ENCODE data around the gene CTXND1. TPM values are rescaled to one million over a fixed set of nuclear protein-coding genes. Genes with fewer than 3 reads are reported as not detected.

Gene CTXND1
- total RNA-seq, 2 donors from 2014 or later: 0.04 TPM; not detected in 1

- H3K9me3 Mint-ChIP-seq: no peaks in the 10 kb centered on the region
- no peaks in the 10 kb centered on the region for H3K27me3 ChIP-seq (ENCODE audit: control insufficient read depth, insufficient read depth, low read length, poor library complexity, severe bottlenecking)
- H3K4me3 ChIP-seq (ENCODE audit: low read length): no peak overlapping the region
- H3K4me1 Mint-ChIP-seq: no peaks in the 10 kb centered on the region
- no peak for TF ChIP-seq CTCF (conservative IDR thresholded peaks at IDR 0.05)
- H3K27ac ChIP-seq (ENCODE audit: low read depth, low read length): peak overlapping the region; percentile 34
- H3K9ac ChIP-seq (ENCODE audit: extremely low read depth, low read length, poor library complexity, severe bottlenecking): no peak overlapping the region
- 81 to 87% methylated on average over 2 of the region's 2 CpGs for WGBS, 2 experiments (ENCODE audit: insufficient coverage in 1 of 2, insufficient read length in 1 of 2)
- H3K27me3 Mint-ChIP-seq (ENCODE audit: insufficient read depth): no peaks in the 10 kb centered on the region
- no peaks in the 10 kb centered on the region for H3K4me1 ChIP-seq (ENCODE audit: control insufficient read depth, insufficient read depth, low read length)
- no peaks in the 10 kb centered on the region for H3K36me3 Mint-ChIP-seq (ENCODE audit: low read depth)
- no peak overlapping the region for H3K27ac Mint-ChIP-seq
- H3K36me3 ChIP-seq (ENCODE audit: control insufficient read depth, insufficient read depth, low read length): no peaks in the 10 kb centered on the region
- no peak overlapping the region for H3K4me3 Mint-ChIP-seq
- H3K9me3 ChIP-seq (ENCODE audit: control insufficient read depth, low read length): no peaks in the 10 kb centered on the region
- DNase-seq: no peak
Observed at GRCh38 chr15:80231371-80231770, 20.6 kb downstream of the CTXND1 start.

GRCh38 chr15:80228959-80229610 is 22.9 kb downstream of the CTXND1 start:
- no peaks in the 10 kb centered on the region for H3K4me1 ChIP-seq (ENCODE audit: control insufficient read depth, insufficient read depth, low read length)
- Mint-ChIP-seq H3K36me3 (ENCODE audit: low read depth) (no peaks in the 10 kb centered on the region), H3K4me3 (no peak overlapping the region), H3K27ac (no peak overlapping the region), H3K9me3 (no peaks in the 10 kb centered on the region), H3K4me1 (no peaks in the 10 kb centered on the region), H3K27me3 (ENCODE audit: insufficient read depth) (no peaks in the 10 kb centered on the region)
- H3K4me3 ChIP-seq (ENCODE audit: low read length): no peak overlapping the region
- H3K27me3 ChIP-seq (ENCODE audit: control insufficient read depth, insufficient read depth, low read length, poor library complexity, severe bottlenecking): no peaks in the 10 kb centered on the region
- WGBS, 2 experiments (ENCODE audit: insufficient coverage in 1 of 2, insufficient read length in 1 of 2): 83 to 91% methylated on average over 3 to 7 of the region's 7 CpGs
- no peak overlapping the region for H3K27ac ChIP-seq (ENCODE audit: low read depth, low read length)
- no peak for DNase-seq
- no peaks in the 10 kb centered on the region for H3K9me3 ChIP-seq (ENCODE audit: control insufficient read depth, low read length)
- no peaks in the 10 kb centered on the region for H3K36me3 ChIP-seq (ENCODE audit: control insufficient read depth, insufficient read depth, low read length)
- no peak overlapping the region for H3K9ac ChIP-seq (ENCODE audit: extremely low read depth, low read length, poor library complexity, severe bottlenecking)
- TF ChIP-seq CTCF (conservative IDR thresholded peaks at IDR 0.05): no peak

- no peaks in the 10 kb centered on the region for H3K36me3 Mint-ChIP-seq (ENCODE audit: low read depth)
- Histone ChIP-seq H3K4me3 (ENCODE audit: low read length) (no peak overlapping the region), H3K9ac (ENCODE audit: extremely low read depth, low read length, poor library complexity, severe bottlenecking) (no peak overlapping the region), H3K36me3 (ENCODE audit: control insufficient read depth, insufficient read depth, low read length) (no peaks in the 10 kb centered on the region), H3K9me3 (ENCODE audit: control insufficient read depth, low read length) (no peaks in the 10 kb centered on the region), H3K27ac (ENCODE audit: low read depth, low read length) (no peak overlapping the region), H3K27me3 (ENCODE audit: control insufficient read depth, insufficient read depth, low read length, poor library complexity, severe bottlenecking) (no peaks in the 10 kb centered on the region), H3K4me1 (ENCODE audit: control insufficient read depth, insufficient read depth, low read length) (no peaks in the 10 kb centered on the region)
- DNase-seq: no peak
- H3K27ac Mint-ChIP-seq: no peak overlapping the region
- 80 to 94% methylated on average over 1 to 2 of the region's 2 CpGs for WGBS, 2 experiments (ENCODE audit: insufficient coverage in 1 of 2, insufficient read length in 1 of 2)
- H3K9me3 Mint-ChIP-seq: no peaks in the 10 kb centered on the region
- H3K4me3 Mint-ChIP-seq: no peak overlapping the region
- no peak for TF ChIP-seq CTCF (conservative IDR thresholded peaks at IDR 0.05)
- no peaks in the 10 kb centered on the region for H3K4me1 Mint-ChIP-seq
- H3K27me3 Mint-ChIP-seq (ENCODE audit: insufficient read depth): no peaks in the 10 kb centered on the region
Observed at GRCh38 chr15:80219955-80220354, 32.1 kb downstream of the CTXND1 start.

All from endodermal cell (in vitro differentiated cells).